SU-DHL-6 (cell line): Measurements from ENCODE around the gene STK32C.

Experiments used
- H2AFZ ChIP-seq: fragments of 200-600 bp; sonication (generic); 2 replicates; pipeline ENCODE4 v1.6.1; 2014; ENCODE audit warnings: low read depth, mild to moderate bottlenecking, moderate library complexity, mixed read lengths, antibody characterized with exemption, low read length; ENCODE audit not compliant: severe bottlenecking
- H3F3A ChIP-seq: fragments of 200-600 bp; shearing (Covaris generic); 2 replicates; pipeline ENCODE4 v1.6.0; 2016; ENCODE audit warnings: antibody characterized with exemption, mild to moderate bottlenecking; ENCODE audit not compliant: insufficient read depth
- H3K27ac ChIP-seq: fragments of 200-600 bp; sonication (generic); 2 replicates; pipeline ENCODE4 v1.5.1; 2016; ENCODE audit warnings: low read depth, mild to moderate bottlenecking, low read length, moderate library complexity, mixed read lengths
- H3K27me3 ChIP-seq: fragments of 200-600 bp; sonication (generic), shearing (Covaris generic); 2 replicates; pipeline ENCODE4 v1.6.0; 2014; ENCODE audit warnings: mild to moderate bottlenecking, low read length
- H3K36me3 ChIP-seq: fragments of 200-600 bp; sonication (generic); 2 replicates; pipeline ENCODE4 v1.6.1; 2014; ENCODE audit warnings: mild to moderate bottlenecking, low read length, mixed read lengths
- H3K4me2 ChIP-seq: fragments of 300-600, 200-600 bp; shearing (Covaris generic), sonication (generic); 2 replicates; pipeline ENCODE4 v1.6.0; 2014; ENCODE audit warnings: low read length, low read depth, mild to moderate bottlenecking; ENCODE audit not compliant: poor library complexity, severe bottlenecking
- H3K4me3 ChIP-seq: fragments of 200-600 bp; sonication (generic); 2 replicates; pipeline ENCODE4 v1.5.1; 2014; ENCODE audit warnings: antibody characterized with exemption, low read length, mild to moderate bottlenecking, mixed read lengths; ENCODE audit not compliant: insufficient read depth, poor library complexity, severe bottlenecking
- H3K79me2 ChIP-seq: fragments of 200-600 bp; sonication (generic); 2 replicates; pipeline ENCODE4 v1.6.1; 2014; ENCODE audit warnings: mild to moderate bottlenecking, low read length, moderate library complexity; ENCODE audit not compliant: insufficient read depth
- H3K9ac ChIP-seq: fragments of 200-600 bp; sonication (generic); 2 replicates; pipeline ENCODE4 v1.7.0; 2014; ENCODE audit warnings: mild to moderate bottlenecking, low read length
- H3K9me2 ChIP-seq: fragments of 200-600 bp; sonication (generic); replicated peaks from 2 replicates; pipeline ENCODE4 v1.6.1; 2014; ENCODE audit warnings: low read length; ENCODE audit not compliant: insufficient read depth
- H3K9me3 ChIP-seq: fragments of 200-600 bp; sonication (generic); 2 replicates; pipeline ENCODE4 v1.6.1; 2014; ENCODE audit warnings: low read length, mixed read lengths; ENCODE audit not compliant: insufficient read depth
- H4K20me1 ChIP-seq: fragments of 200-600 bp; sonication (generic); 2 replicates; pipeline ENCODE4 v1.6.1; 2014; ENCODE audit warnings: low read depth, mild to moderate bottlenecking, antibody characterized with exemption, low read length, moderate library complexity, mixed read lengths
- CTCF ChIP-seq: fragments of 200-600 bp; sonication (generic); IDR thresholded peaks from one replicate; pipeline ENCODE4 v1.5.1; 2017; ENCODE audit warnings: antibody characterized with exemption, mild to moderate bottlenecking, low read length, moderate library complexity; ENCODE audit not compliant: insufficient read depth, poor library complexity, severe bottlenecking
- EZH2phosphoT487 ChIP-seq: fragments of 200-600 bp; sonication (generic), shearing (Covaris generic); conservative IDR thresholded peaks from 2 replicates; pipeline ENCODE4 v1.6.1; 2018; ENCODE audit warnings: mild to moderate bottlenecking, antibody characterized with exemption, low read length, moderate library complexity, mixed read lengths

The STK32C gene

DNA sequence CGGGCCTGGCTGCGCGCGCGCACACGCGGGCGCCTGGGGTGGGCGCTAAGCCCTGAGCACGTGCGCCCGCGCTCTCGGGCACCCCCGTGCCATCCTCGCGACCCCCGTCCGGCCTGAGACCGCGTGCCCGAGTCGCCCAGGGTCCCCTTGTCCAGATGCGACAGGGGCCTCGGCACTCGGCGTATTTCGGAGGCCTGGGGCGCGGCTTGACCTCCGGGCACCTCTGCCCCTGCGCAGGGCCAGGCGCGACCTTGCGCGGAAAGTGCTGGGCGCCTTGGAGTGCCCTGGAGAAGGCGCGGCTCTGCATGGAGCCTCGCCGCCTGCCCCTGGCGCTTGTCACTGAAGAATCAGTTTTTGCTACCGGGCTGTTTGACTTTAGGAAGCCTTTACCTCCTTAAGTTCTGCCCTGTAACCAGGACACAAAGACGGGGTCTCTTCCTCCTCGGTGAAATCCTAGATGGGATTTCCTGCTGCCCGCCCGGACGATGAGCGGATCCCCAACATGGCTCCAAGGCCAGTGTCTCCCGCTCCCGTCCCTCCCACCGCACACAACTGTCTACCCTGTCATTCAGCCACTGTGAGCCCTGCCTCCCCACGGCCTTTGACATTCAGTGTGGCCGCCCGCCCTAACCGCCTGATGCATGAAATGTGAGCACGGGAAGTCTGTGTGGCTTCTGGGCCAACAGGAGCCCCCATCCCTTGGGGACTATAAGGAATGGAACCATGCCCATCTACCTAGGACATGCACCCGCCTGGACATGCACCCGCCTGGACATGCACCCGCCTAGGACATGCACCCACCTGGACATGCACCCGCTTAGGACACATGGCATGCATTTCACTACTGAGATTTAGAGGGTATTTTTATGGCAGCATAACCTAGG, 1.1 kb upstream of the STK32C start:
- H3K27me3 ChIP-seq, result no peaks in the 10 kb centered on the region
- H3K79me2 ChIP-seq, result no peaks in the 10 kb centered on the region
- H3K4me2 ChIP-seq, result no peak overlapping the region
- TF ChIP-seq EZH2phosphoT487 (no peak), CTCF (no peak)
- no peak overlapping the region for H3K27ac ChIP-seq
- H3K9me3 ChIP-seq, result no peaks in the 10 kb centered on the region
- H3K9ac ChIP-seq, result no peak overlapping the region
- H3K9me2 ChIP-seq, result no peaks in the 10 kb centered on the region
- no peak overlapping the region for H3K4me3 ChIP-seq
- H3F3A ChIP-seq, result no peaks in the 10 kb centered on the region
- H2AFZ ChIP-seq, result no peak overlapping the region
- H3K36me3 ChIP-seq, result no peaks in the 10 kb centered on the region
- no peaks in the 10 kb centered on the region for H4K20me1 ChIP-seq

GRCh38 chr10:132306864-132307751, 642 bp downstream of the STK32C start:
- H3K27me3 ChIP-seq, result no peaks in the 10 kb centered on the region
- TF ChIP-seq EZH2phosphoT487 (no peak), CTCF (no peak)
- H3K4me2 ChIP-seq, result no peak overlapping the region
- H3K27ac ChIP-seq, result no peak overlapping the region
- no peaks in the 10 kb centered on the region for H3K79me2 ChIP-seq
- no peaks in the 10 kb centered on the region for H3F3A ChIP-seq
- H4K20me1 ChIP-seq, result no peaks in the 10 kb centered on the region
- no peak overlapping the region for H3K4me3 ChIP-seq
- H3K9me2 ChIP-seq, result no peaks in the 10 kb centered on the region
- no peaks in the 10 kb centered on the region for H3K36me3 ChIP-seq
- H3K9me3 ChIP-seq, result no peaks in the 10 kb centered on the region
- no peak overlapping the region for H3K9ac ChIP-seq
- H2AFZ ChIP-seq, result no peak overlapping the region

- no peak overlapping the region for H3K4me3 ChIP-seq
- no peaks in the 10 kb centered on the region for H3K79me2 ChIP-seq
- no peaks in the 10 kb centered on the region for H3F3A ChIP-seq
- no peak for TF ChIP-seq CTCF
- TF ChIP-seq EZH2phosphoT487, result no peak
- no peak overlapping the region for H2AFZ ChIP-seq
- H3K4me2 ChIP-seq, result no peak overlapping the region
- no peaks in the 10 kb centered on the region for H3K36me3 ChIP-seq
- no peak overlapping the region for H3K9ac ChIP-seq
- H4K20me1 ChIP-seq, result no peaks in the 10 kb centered on the region
- H3K27ac ChIP-seq, result no peak overlapping the region
- no peaks in the 10 kb centered on the region for H3K27me3 ChIP-seq
- no peaks in the 10 kb centered on the region for H3K9me3 ChIP-seq
- H3K9me2 ChIP-seq, result no peaks in the 10 kb centered on the region
These were observed 1.4 kb downstream of the STK32C start for GRCh38 chr10:132306343-132306685.
